HCT116 (cell line): ENCODE data around the gene KIF5C. TPM values are rescaled to one million over a fixed set of nuclear protein-coding genes. Genes with fewer than 3 reads are reported as not detected.

ENCODE experiments used
- ATAC-seq: fragments of 200-7000 bp; cut with Tn5 transposase; 2 replicates; pipeline ENCODE4 v1.9.1; 2020; ENCODE audit warnings: mild to moderate bottlenecking, moderate library complexity
- BruUV-seq: library from RNA; stranded (reverse); fragments of 400-500 nt; replicated peaks from 2 replicates; lab custom pipeline; 2021; lab: Mats Ljungman, UMichigan
- CTCF ChIA-PET: fragments of 300-600 bp; sonication (Branson Sonifier 250); formaldehyde crosslinking; loops from one replicate; lab custom pipeline; 2021; ENCODE audit warnings: antibody characterized with exemption; lab: Charles Lee
- POLR2A ChIA-PET: fragments of 300-600, 350-600 bp; sonication (Branson Sonifier 250); formaldehyde crosslinking; loops from one replicate; lab custom pipeline; 2021; ENCODE audit warnings: antibody characterized with exemption; lab: Charles Lee
- RAD21 ChIA-PET, 2 experiments: fragments of 300-600 bp; sonication (Branson Sonifier 250); formaldehyde crosslinking; loops; one replicate each; lab custom pipeline; 2023; ENCODE audit warnings: low total read pairs in 2 of 2; ENCODE audit not compliant: uncharacterized antibody in 2 of 2, unreplicated experiment in 2 of 2, low non-redundant PET in 1 of 2; lab: Charles Lee
- DNase-seq: peaks from one replicate; pipeline ENCODE4 v3.0.0-alpha.2; 2010; ENCODE audit warnings: low read depth, low spot score
- H2AFZ ChIP-seq: fragments of 200-600 bp; shearing (Covaris generic), sonication (generic); 2 replicates; pipeline ENCODE4 v1.6.1; 2017; ENCODE audit warnings: low read depth, mixed run types, mixed read lengths, antibody characterized with exemption, low read length; ENCODE audit not compliant: poor library complexity, severe bottlenecking
- H3K27ac ChIP-seq: 2 replicates; pipeline ENCODE4 v1.5.1; 2012; ENCODE audit warnings: low read depth, low read length
- H3K27me3 ChIP-seq: fragments of 200-600 bp; sonication (generic); 2 replicates; pipeline ENCODE4 v1.6.1; 2016; ENCODE audit warnings: mixed run types, low read length, mixed read lengths; ENCODE audit not compliant: insufficient read depth
- H3K36me3 ChIP-seq, 2 experiments: fragments of 200-500 bp in 1 of 2; fragments of 200-600 bp in 1 of 2; sonication (Bioruptor generic) in 1 of 2; sonication (generic) in 1 of 2; 2 replicates each; pipeline versions ENCODE4 v1.5.1 to v1.6.1; 2014 to 2016; ENCODE audit warnings: low read length in 2 of 2, inconsistent platforms in 1 of 2, mixed read lengths in 1 of 2, mixed run types in 1 of 2; ENCODE audit not compliant: insufficient read depth in 2 of 2, control insufficient read depth in 1 of 2
- H3K4me1 ChIP-seq, 2 experiments: fragments of 200-600 bp in 1 of 2; sonication (generic) in 1 of 2; 2 replicates each; pipeline versions ENCODE4 v1.5.1 to v1.6.1; 2012 to 2017; ENCODE audit warnings: low read length in 2 of 2, inconsistent platforms in 1 of 2, mild to moderate bottlenecking in 1 of 2, mixed read lengths in 1 of 2, mixed run types in 1 of 2, moderate library complexity in 1 of 2; ENCODE audit not compliant: insufficient read depth in 2 of 2, control insufficient read depth in 1 of 2
- H3K4me2 ChIP-seq: fragments of 200-600 bp; sonication (generic); 2 replicates; pipeline ENCODE4 v1.6.1; 2017; ENCODE audit warnings: mixed run types, low read length, mixed read lengths
- H3K4me3 ChIP-seq, 2 experiments: fragments of 200-600 bp in 1 of 2; sonication (generic) in 1 of 2; replicated peaks in 1 of 2; 2 replicates each; pipeline ENCODE4 v1.5.1; 2011 to 2016; ENCODE audit warnings: low read length in 2 of 2, control low read depth in 1 of 2, low read depth in 1 of 2, mild to moderate bottlenecking in 1 of 2, mixed read lengths in 1 of 2, mixed run types in 1 of 2
- H3K79me2 ChIP-seq: fragments of 200-600 bp; sonication (generic); 2 replicates; pipeline ENCODE4 v1.6.1; 2017; ENCODE audit warnings: mild to moderate bottlenecking, mixed run types, low read length, moderate library complexity, mixed read lengths; ENCODE audit not compliant: insufficient read depth
- H3K9ac ChIP-seq: fragments of 200-600 bp; sonication (generic); 2 replicates; pipeline ENCODE4 v1.6.1; 2016; ENCODE audit warnings: low read length, mixed read lengths
- H3K9me2 ChIP-seq: fragments of 200-600 bp; sonication (generic), shearing (Covaris generic); 2 replicates; pipeline ENCODE4 v1.6.1; 2017; ENCODE audit warnings: mixed run types, mild to moderate bottlenecking, moderate library complexity; ENCODE audit not compliant: insufficient read depth
- H3K9me3 ChIP-seq, 2 experiments: fragments of 200-500 bp in 1 of 2; fragments of 200-600 bp in 1 of 2; sonication (Bioruptor generic) in 1 of 2; sonication (generic) in 1 of 2; 2 replicates each; pipeline ENCODE4 v1.6.1; 2014 to 2017; ENCODE audit warnings: low read length in 2 of 2, mixed read lengths in 2 of 2, inconsistent platforms in 1 of 2, low read depth in 1 of 2, mild to moderate bottlenecking in 1 of 2, mixed run types in 1 of 2, moderate library complexity in 1 of 2; ENCODE audit not compliant: control insufficient read depth in 1 of 2, insufficient read depth in 1 of 2
- H4K20me1 ChIP-seq: fragments of 200-600 bp; sonication (generic), shearing (Covaris generic); 2 replicates; pipeline ENCODE4 v1.6.1; 2017; ENCODE audit warnings: mixed run types, mild to moderate bottlenecking, moderate library complexity; ENCODE audit not compliant: insufficient read depth
- CBX3 ChIP-seq: IDR thresholded peaks from 2 replicates; pipeline ENCODE4 v1.6.1; 2012; ENCODE audit warnings: low read depth
- CEBPB ChIP-seq: IDR thresholded peaks from 2 replicates; pipeline ENCODE4 v1.6.1; 2012; ENCODE audit warnings: low read depth
- EGR1 ChIP-seq: IDR thresholded peaks from 2 replicates; pipeline ENCODE4 v1.6.1; 2012; ENCODE audit warnings: low read depth
- FOSL1 ChIP-seq: IDR thresholded peaks from 2 replicates; pipeline ENCODE4 v1.6.1; 2012; ENCODE audit warnings: low read depth
- POLR2A ChIP-seq: IDR thresholded peaks from 2 replicates; pipeline ENCODE4 v1.7.0; 2011; ENCODE audit warnings: borderline replicate concordance; ENCODE audit not compliant: insufficient read depth, insufficient read length; ENCODE audit errors: extremely low read depth
- REST ChIP-seq: IDR thresholded peaks from 2 replicates; pipeline ENCODE4 v1.6.1; 2012; ENCODE audit warnings: low read depth
- SIN3A ChIP-seq: IDR thresholded peaks from 2 replicates; pipeline ENCODE4 v1.6.1; 2012; ENCODE audit warnings: low read depth
- SP1 ChIP-seq: IDR thresholded peaks from 2 replicates; pipeline ENCODE4 v1.6.1; 2012; ENCODE audit warnings: low read depth
- SRF ChIP-seq: IDR thresholded peaks from 2 replicates; pipeline ENCODE4 v1.6.1; 2012; ENCODE audit warnings: low read depth
- ZFX ChIP-seq: fragments of 450-650 bp; IDR thresholded peaks from 2 replicates; pipeline ENCODE4 v1.6.1; 2017
- intact Hi-C: fragments of 100-400 bp; cut with micrococcal nuclease; formaldehyde crosslinking; loops from 2 replicates; pipeline ENCODE4 v1.10.0; 2022
- total RNA-seq: library from RNA; stranded (reverse); gene quantifications from one replicate; pipeline ENCODE4 v1.2.1, GENCODE V29; 2021; ENCODE audit not compliant: unreplicated experiment
- TF ChIP-seq, protein P1 (sequence below): IDR thresholded peaks from 2 replicates; pipeline ENCODE4 v1.6.1; 2012

Gene KIF5C
- total RNA-seq, 1 experiment from 2014 or later: 6.5 TPM

- CTCF ChIA-PET: no interaction called here
- Histone ChIP-seq H3K9ac (no peak overlapping the region), H3K9me3 (no peaks in the 10 kb centered on the region; a peak in 1 of 4 replicates), H2AFZ (no peak overlapping the region), H3K36me3 (no peaks in the 10 kb centered on the region), H3K4me2 (no peak overlapping the region), H3K4me1 (no peaks in the 10 kb centered on the region), H4K20me1 (no peaks in the 10 kb centered on the region), H3K27ac (no peak overlapping the region), H3K9me2 (no peaks in the 10 kb centered on the region), H3K27me3 (no peaks in the 10 kb centered on the region), H3K79me2 (no peaks in the 10 kb centered on the region), H3K4me3 (no peak overlapping the region)
- no peak for ATAC-seq
- POLR2A ChIA-PET: no interaction called here
- intact Hi-C loops: no loop called here
- RAD21 ChIA-PET: no interaction called here
- DNase-seq: no peak
- no TSS peak for BruUV-seq
- TF ChIP-seq EGR1 (no peak), POLR2A (no peak), ZFX (no peak), CEBPB (no peak), SRF (no peak), REST (no peak), SP1 (no peak), CBX3 (no peak), SIN3A (no peak), FOSL1 (no peak)
- TF ChIP-seq, protein P1, sequence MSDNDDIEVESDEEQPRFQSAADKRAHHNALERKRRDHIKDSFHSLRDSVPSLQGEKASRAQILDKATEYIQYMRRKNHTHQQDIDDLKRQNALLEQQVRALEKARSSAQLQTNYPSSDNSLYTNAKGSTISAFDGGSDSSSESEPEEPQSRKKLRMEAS: no peak
These were observed 68.1 kb downstream of the KIF5C start for GRCh38 chr2:148943097-148943496.
